ENCODE measurements around the gene CTRB2. TPM values are rescaled to one million over a fixed set of nuclear protein-coding genes. Genes with fewer than 3 reads are reported as not detected.

Gene CTRB2
- total and polyA plus RNA-seq, 2 of the 8 experiments (the other 6 are each of a cell fraction or from before 2014, with no cell fraction given), result not detected

DNA sequence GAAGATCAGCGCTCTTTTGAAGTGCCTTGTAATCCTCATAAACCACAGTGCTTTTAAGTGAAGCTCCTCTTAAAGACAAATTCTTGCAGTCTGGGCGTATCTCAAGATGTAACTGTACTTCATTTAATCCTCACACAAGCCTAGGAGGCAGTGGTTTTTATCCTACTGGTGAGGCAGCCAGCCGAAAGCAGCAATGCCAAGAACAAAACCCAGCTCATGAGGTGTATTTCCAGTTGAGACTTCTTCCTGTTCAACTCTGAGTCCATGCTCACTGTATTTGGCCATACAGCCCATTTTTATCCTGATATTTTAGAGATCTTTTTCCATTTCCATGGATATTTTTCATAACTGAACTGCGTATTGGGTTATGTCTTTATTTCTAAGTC, 13.7 kb downstream of the CTRB2 start (continued):
- TF ChIP-seq, protein P1, sequence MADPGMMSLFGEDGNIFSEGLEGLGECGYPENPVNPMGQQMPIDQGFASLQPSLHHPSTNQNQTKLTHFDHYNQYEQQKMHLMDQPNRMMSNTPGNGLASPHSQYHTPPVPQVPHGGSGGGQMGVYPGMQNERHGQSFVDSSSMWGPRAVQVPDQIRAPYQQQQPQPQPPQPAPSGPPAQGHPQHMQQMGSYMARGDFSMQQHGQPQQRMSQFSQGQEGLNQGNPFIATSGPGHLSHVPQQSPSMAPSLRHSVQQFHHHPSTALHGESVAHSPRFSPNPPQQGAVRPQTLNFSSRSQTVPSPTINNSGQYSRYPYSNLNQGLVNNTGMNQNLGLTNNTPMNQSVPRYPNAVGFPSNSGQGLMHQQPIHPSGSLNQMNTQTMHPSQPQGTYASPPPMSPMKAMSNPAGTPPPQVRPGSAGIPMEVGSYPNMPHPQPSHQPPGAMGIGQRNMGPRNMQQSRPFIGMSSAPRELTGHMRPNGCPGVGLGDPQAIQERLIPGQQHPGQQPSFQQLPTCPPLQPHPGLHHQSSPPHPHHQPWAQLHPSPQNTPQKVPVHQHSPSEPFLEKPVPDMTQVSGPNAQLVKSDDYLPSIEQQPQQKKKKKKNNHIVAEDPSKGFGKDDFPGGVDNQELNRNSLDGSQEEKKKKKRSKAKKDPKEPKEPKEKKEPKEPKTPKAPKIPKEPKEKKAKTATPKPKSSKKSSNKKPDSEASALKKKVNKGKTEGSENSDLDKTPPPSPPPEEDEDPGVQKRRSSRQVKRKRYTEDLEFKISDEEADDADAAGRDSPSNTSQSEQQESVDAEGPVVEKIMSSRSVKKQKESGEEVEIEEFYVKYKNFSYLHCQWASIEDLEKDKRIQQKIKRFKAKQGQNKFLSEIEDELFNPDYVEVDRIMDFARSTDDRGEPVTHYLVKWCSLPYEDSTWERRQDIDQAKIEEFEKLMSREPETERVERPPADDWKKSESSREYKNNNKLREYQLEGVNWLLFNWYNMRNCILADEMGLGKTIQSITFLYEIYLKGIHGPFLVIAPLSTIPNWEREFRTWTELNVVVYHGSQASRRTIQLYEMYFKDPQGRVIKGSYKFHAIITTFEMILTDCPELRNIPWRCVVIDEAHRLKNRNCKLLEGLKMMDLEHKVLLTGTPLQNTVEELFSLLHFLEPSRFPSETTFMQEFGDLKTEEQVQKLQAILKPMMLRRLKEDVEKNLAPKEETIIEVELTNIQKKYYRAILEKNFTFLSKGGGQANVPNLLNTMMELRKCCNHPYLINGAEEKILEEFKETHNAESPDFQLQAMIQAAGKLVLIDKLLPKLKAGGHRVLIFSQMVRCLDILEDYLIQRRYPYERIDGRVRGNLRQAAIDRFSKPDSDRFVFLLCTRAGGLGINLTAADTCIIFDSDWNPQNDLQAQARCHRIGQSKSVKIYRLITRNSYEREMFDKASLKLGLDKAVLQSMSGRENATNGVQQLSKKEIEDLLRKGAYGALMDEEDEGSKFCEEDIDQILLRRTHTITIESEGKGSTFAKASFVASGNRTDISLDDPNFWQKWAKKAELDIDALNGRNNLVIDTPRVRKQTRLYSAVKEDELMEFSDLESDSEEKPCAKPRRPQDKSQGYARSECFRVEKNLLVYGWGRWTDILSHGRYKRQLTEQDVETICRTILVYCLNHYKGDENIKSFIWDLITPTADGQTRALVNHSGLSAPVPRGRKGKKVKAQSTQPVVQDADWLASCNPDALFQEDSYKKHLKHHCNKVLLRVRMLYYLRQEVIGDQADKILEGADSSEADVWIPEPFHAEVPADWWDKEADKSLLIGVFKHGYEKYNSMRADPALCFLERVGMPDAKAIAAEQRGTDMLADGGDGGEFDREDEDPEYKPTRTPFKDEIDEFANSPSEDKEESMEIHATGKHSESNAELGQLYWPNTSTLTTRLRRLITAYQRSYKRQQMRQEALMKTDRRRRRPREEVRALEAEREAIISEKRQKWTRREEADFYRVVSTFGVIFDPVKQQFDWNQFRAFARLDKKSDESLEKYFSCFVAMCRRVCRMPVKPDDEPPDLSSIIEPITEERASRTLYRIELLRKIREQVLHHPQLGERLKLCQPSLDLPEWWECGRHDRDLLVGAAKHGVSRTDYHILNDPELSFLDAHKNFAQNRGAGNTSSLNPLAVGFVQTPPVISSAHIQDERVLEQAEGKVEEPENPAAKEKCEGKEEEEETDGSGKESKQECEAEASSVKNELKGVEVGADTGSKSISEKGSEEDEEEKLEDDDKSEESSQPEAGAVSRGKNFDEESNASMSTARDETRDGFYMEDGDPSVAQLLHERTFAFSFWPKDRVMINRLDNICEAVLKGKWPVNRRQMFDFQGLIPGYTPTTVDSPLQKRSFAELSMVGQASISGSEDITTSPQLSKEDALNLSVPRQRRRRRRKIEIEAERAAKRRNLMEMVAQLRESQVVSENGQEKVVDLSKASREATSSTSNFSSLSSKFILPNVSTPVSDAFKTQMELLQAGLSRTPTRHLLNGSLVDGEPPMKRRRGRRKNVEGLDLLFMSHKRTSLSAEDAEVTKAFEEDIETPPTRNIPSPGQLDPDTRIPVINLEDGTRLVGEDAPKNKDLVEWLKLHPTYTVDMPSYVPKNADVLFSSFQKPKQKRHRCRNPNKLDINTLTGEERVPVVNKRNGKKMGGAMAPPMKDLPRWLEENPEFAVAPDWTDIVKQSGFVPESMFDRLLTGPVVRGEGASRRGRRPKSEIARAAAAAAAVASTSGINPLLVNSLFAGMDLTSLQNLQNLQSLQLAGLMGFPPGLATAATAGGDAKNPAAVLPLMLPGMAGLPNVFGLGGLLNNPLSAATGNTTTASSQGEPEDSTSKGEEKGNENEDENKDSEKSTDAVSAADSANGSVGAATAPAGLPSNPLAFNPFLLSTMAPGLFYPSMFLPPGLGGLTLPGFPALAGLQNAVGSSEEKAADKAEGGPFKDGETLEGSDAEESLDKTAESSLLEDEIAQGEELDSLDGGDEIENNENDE (IDR thresholded peaks at IDR 0.05; ENCODE audit: insufficient replicate concordance, low read length), result no peak
- TF ChIP-seq RAD21 (IDR thresholded peaks at IDR 0.05 in 1 of 2, conservative IDR thresholded peaks at IDR 0.05 in 1 of 2; ENCODE audit: low read depth in 2 of 2, low read length in 2 of 2) (no peak), SAP30 (IDR thresholded peaks at IDR 0.05; ENCODE audit: insufficient read depth, insufficient replicate concordance, low read length) (no peak), SUZ12 (IDR thresholded peaks at IDR 0.05; ENCODE audit: low read length) (no peak), TAF7 (optimal IDR thresholded peaks at IDR 0.05; ENCODE audit: borderline replicate concordance, low read depth, low read length) (no peak), CHD2 (IDR thresholded peaks at IDR 0.05; ENCODE audit: low read length) (no peak), SIX5 (IDR thresholded peaks at IDR 0.05; ENCODE audit: low read depth, low read length) (no peak), TCF12 (IDR thresholded peaks at IDR 0.05; ENCODE audit: low read depth, low read length) (no peak), SP1 (IDR thresholded peaks at IDR 0.05; ENCODE audit: low read depth, low read length) (no peak), TBP (IDR thresholded peaks at IDR 0.05; ENCODE audit: low read depth, low read length) (no peak), BACH1 (IDR thresholded peaks at IDR 0.05; ENCODE audit: low read length) (no peak)
- TF ChIP-seq, protein P2, sequence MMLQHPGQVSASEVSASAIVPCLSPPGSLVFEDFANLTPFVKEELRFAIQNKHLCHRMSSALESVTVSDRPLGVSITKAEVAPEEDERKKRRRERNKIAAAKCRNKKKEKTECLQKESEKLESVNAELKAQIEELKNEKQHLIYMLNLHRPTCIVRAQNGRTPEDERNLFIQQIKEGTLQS (IDR thresholded peaks at IDR 0.05; ENCODE audit: insufficient read depth, low read depth, low read length), result no peak
